ENCODE results near the gene DDAH2. TPM values are rescaled to one million over a fixed set of nuclear protein-coding genes. Genes with fewer than 3 reads are reported as not detected.

DDAH2 gene
- total RNA-seq, 1 experiment from 2014 or later = 43.4 TPM

DNA sequence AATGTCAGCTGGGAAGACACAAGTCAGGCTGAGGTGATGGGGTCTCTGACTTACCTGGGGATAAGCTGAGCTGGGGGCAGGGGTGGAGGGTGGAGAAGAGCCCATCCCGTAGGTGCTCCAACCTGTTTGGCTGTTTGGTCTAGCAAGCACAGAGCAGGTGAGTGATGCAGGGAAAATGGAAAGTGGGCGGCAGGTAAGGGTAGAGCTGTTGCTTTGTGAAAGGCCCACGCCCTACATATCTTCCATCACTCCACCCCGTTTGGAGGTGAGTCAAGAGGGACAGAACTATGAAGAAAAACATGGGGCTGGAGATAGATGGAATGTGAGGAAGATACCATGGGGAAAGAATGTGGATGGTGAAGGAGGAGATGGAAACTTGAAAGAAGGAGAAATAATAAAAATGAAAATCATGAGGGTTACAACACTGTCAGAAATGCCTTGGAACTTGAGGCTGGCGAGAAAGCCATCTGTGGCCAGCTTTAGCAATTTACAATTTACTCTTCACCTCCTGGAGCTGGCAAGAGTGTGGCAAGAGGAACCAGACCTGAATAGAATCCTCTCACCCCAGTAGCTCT is 8.8 kb downstream of the DDAH2 start:
- Histone ChIP-seq H3K79me2 (ENCODE audit: insufficient read depth, low read length) (no peaks in the 10 kb centered on the region), H3K9me3 (ENCODE audit: control insufficient read depth in 1 of 2, insufficient read depth in 1 of 2, low read depth in 1 of 2, low read length in 2 of 2) (no peaks in the 10 kb centered on the region), H3K9me2 (ENCODE audit: insufficient read depth) (no peaks in the 10 kb centered on the region), H3K27ac (ENCODE audit: low read depth, low read length) (no peak overlapping the region), H3K27me3 (ENCODE audit: insufficient read depth, low read length) (no peaks in the 10 kb centered on the region), H3K4me2 (ENCODE audit: low read length) (peak overlapping the region; percentile 45; the same call in 1 of the 2 replicates), H3K9ac (ENCODE audit: low read length) (no peak overlapping the region), H3K36me3 (ENCODE audit: control insufficient read depth in 1 of 2, insufficient read depth in 2 of 2, low read length in 2 of 2) (no peaks in the 10 kb centered on the region), H4K20me1 (ENCODE audit: insufficient read depth) (no peaks in the 10 kb centered on the region), H3K4me3 (replicated peaks in 1 of 2; ENCODE audit: low read depth in 1 of 2, low read length in 2 of 2) (no peak overlapping the region), H2AFZ (ENCODE audit: low read depth, low read length, poor library complexity, severe bottlenecking) (no peak overlapping the region), H3K4me1 (ENCODE audit: control insufficient read depth in 1 of 2, insufficient read depth in 2 of 2, low read length in 2 of 2) (peaks cover 28 to 43% of the 10 kb centered on the region in 2 experiments)
- no TSS peak for BruUV-seq (replicated peaks)
- TF ChIP-seq POLR2A (IDR thresholded peaks at IDR 0.05; ENCODE audit: borderline replicate concordance, extremely low read depth, insufficient read depth, insufficient read length) (no peak), YY1 (IDR thresholded peaks at IDR 0.05; ENCODE audit: extremely low read depth, insufficient replicate concordance, low read depth, low read length) (no peak), CBX3 (IDR thresholded peaks at IDR 0.05; ENCODE audit: low read depth) (no peak), RAD21 (IDR thresholded peaks at IDR 0.05; ENCODE audit: low read depth) (no peak), CEBPB (IDR thresholded peaks at IDR 0.05; ENCODE audit: low read depth) (no peak), FOSL1 (IDR thresholded peaks at IDR 0.05; ENCODE audit: low read depth) (no peak), ELF1 (IDR thresholded peaks at IDR 0.05; ENCODE audit: borderline replicate concordance, low read depth) (no peak), JUND (IDR thresholded peaks at IDR 0.05) (no peak)
- TF ChIP-seq, protein P1, sequence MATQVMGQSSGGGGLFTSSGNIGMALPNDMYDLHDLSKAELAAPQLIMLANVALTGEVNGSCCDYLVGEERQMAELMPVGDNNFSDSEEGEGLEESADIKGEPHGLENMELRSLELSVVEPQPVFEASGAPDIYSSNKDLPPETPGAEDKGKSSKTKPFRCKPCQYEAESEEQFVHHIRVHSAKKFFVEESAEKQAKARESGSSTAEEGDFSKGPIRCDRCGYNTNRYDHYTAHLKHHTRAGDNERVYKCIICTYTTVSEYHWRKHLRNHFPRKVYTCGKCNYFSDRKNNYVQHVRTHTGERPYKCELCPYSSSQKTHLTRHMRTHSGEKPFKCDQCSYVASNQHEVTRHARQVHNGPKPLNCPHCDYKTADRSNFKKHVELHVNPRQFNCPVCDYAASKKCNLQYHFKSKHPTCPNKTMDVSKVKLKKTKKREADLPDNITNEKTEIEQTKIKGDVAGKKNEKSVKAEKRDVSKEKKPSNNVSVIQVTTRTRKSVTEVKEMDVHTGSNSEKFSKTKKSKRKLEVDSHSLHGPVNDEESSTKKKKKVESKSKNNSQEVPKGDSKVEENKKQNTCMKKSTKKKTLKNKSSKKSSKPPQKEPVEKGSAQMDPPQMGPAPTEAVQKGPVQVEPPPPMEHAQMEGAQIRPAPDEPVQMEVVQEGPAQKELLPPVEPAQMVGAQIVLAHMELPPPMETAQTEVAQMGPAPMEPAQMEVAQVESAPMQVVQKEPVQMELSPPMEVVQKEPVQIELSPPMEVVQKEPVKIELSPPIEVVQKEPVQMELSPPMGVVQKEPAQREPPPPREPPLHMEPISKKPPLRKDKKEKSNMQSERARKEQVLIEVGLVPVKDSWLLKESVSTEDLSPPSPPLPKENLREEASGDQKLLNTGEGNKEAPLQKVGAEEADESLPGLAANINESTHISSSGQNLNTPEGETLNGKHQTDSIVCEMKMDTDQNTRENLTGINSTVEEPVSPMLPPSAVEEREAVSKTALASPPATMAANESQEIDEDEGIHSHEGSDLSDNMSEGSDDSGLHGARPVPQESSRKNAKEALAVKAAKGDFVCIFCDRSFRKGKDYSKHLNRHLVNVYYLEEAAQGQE (IDR thresholded peaks at IDR 0.05; ENCODE audit: low read depth) = no peak
- intact Hi-C loops (cut with micrococcal nuclease) = no loop called here
- ChIA-PET POLR2A (no interaction called here), RAD21 (ENCODE audit: low non-redundant PET in 1 of 2, low total read pairs in 2 of 2, uncharacterized antibody in 2 of 2, unreplicated experiment in 2 of 2) (interaction anchor here in 1 of 2 experiments (0.5 kb wide), 1 partner anchor 110 kb away, joined by 8 read pairs; no protein-coding TSS in a partner anchor), CTCF (no interaction called here)
- ATAC-seq (no peak), DNase-seq (ENCODE audit: low read depth, low spot score) (no peak)
